HEK293T (cell line): ENCODE measurements around the gene DAPK1.

Source experiments
- FOXA1 ChIP-seq: fragments of 450-650 bp; IDR thresholded peaks from 2 replicates; pipeline ENCODE4 v1.6.1; 2016; ENCODE audit warnings: mild to moderate bottlenecking
- SUZ12 ChIP-seq: fragments of 450-650 bp; IDR thresholded peaks from 2 replicates; pipeline ENCODE4 v1.6.1; 2016; ENCODE audit warnings: mild to moderate bottlenecking
- ZNF384 ChIP-seq: fragments of 450-650 bp; IDR thresholded peaks from 2 replicates; pipeline ENCODE4 v1.6.1; 2016
- TF ChIP-seq, protein P1 (sequence below): fragments of 450-650 bp; IDR thresholded peaks from 2 replicates; pipeline ENCODE4 v1.6.1; 2016

DNA sequence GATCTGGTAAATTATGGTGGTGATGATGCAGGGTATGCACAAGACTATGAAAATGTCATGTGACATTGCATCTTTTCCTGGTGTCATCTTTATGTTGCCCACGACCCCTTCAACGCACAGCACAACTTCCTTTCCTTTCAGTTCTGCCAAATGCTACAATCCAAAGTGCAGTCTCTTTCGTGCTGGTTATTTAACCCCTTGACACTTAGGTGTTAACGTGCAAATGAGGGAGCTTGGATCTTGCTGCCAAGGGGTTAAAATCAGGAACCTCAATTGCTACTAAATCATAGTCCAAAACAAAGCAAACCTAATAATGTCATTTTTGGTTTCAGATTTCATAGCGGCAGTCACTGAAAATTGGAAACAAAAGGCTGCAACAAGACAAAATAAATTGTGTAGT, 244.2 kb downstream of the DAPK1 start:
- no peak for TF ChIP-seq ZNF384
- TF ChIP-seq, protein P1, sequence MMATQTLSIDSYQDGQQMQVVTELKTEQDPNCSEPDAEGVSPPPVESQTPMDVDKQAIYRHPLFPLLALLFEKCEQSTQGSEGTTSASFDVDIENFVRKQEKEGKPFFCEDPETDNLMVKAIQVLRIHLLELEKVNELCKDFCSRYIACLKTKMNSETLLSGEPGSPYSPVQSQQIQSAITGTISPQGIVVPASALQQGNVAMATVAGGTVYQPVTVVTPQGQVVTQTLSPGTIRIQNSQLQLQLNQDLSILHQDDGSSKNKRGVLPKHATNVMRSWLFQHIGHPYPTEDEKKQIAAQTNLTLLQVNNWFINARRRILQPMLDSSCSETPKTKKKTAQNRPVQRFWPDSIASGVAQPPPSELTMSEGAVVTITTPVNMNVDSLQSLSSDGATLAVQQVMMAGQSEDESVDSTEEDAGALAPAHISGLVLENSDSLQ: no peak
- no peak for TF ChIP-seq FOXA1
- no peak for TF ChIP-seq SUZ12
